NCI-H146 treated with DMSO at 0.1 percent for 48 hours (cell line): ENCODE data around the gene SP8.

Experiments used
- DNase-seq: peaks from one replicate; lab custom pipeline; 2025; ENCODE audit not compliant: unreplicated experiment; lab: John Stamatoyannopoulos, UW

SP8 gene

GRCh38 chr7:20795361-20795760, 8.7 kb upstream of the SP8 start:
- no peak for DNase-seq

GRCh38 chr7:20794676-20795075, 8.0 kb upstream of the SP8 start:
- no peak for DNase-seq

- no peak for DNase-seq
Measured at GRCh38 chr7:20793694-20794394, 7.2 kb upstream of the SP8 start.

- peak; percentile 47 for DNase-seq
Measured at GRCh38 chr7:20793248-20793647, 6.6 kb upstream of the SP8 start.

GRCh38 chr7:20791538-20792434, 5.1 kb upstream of the SP8 start:
- DNase-seq = no peak

GRCh38 chr7:20790375-20790774, 3.7 kb upstream of the SP8 start:
- no peak for DNase-seq

- no peak for DNase-seq
Measured at GRCh38 chr7:20788420-20788990, 1.8 kb upstream of the SP8 start.

GRCh38 chr7:20787660-20788419, 1.2 kb upstream of the SP8 start:
- DNase-seq = peak; percentile 39

GRCh38 chr7:20786421-20786778, 286 bp downstream of the SP8 start:
- DNase-seq = no peak

GRCh38 chr7:20786049-20786412, 655 bp downstream of the SP8 start:
- no peak for DNase-seq

- peak; percentile 36 for DNase-seq
Measured at GRCh38 chr7:20785157-20786048, 1.3 kb downstream of the SP8 start.

- DNase-seq = no peak
Measured at GRCh38 chr7:20784388-20785156, 2.1 kb downstream of the SP8 start.

- no peak for DNase-seq
Measured at GRCh38 chr7:20783700-20784387, 2.8 kb downstream of the SP8 start.

GRCh38 chr7:20783125-20783699, 3.5 kb downstream of the SP8 start:
- DNase-seq = no peak

GRCh38 chr7:20779041-20779440, 7.6 kb downstream of the SP8 start:
- no peak for DNase-seq

- DNase-seq = no peak
Measured at GRCh38 chr7:20778063-20778721, 8.5 kb downstream of the SP8 start.

- DNase-seq = no peak
Measured at GRCh38 chr7:20777377-20778062, 9.2 kb downstream of the SP8 start.

GRCh38 chr7:20776942-20777341, 9.7 kb downstream of the SP8 start:
- DNase-seq = no peak
